MM.1S (cell line): ENCODE results near the gene FNDC8.

Experiments
- DNase-seq: peaks from one replicate; pipeline ENCODE4 v3.0.0-alpha.2; 2015
- H2AFZ ChIP-seq: fragments of 300-600 bp; sonication (generic); 2 replicates; pipeline ENCODE4 v1.6.0; 2016; ENCODE audit warnings: antibody characterized with exemption, low read length
- H3F3A ChIP-seq: fragments of 300-600 bp; sonication (generic); 2 replicates; pipeline ENCODE4 v1.6.1; 2016; ENCODE audit warnings: mild to moderate bottlenecking, antibody characterized with exemption, low read length, moderate library complexity, mixed read lengths; ENCODE audit not compliant: insufficient read depth
- H3K27ac ChIP-seq: fragments of 300-600 bp; sonication (generic); 2 replicates; pipeline ENCODE4 v1.5.1; 2016; ENCODE audit warnings: mild to moderate bottlenecking, low read length
- H3K27me3 ChIP-seq: fragments of 300-600 bp; sonication (generic); replicated peaks from 2 replicates; pipeline ENCODE4 v1.6.0; 2016; ENCODE audit warnings: low read length; ENCODE audit not compliant: insufficient read depth
- H3K36me3 ChIP-seq: fragments of 300-600 bp; sonication (generic); replicated peaks from 2 replicates; pipeline ENCODE4 v1.6.1; 2016; ENCODE audit warnings: mild to moderate bottlenecking, low read length, mixed read lengths; ENCODE audit not compliant: insufficient read depth
- H3K4me1 ChIP-seq: fragments of 300-600 bp; sonication (generic); 2 replicates; pipeline ENCODE4 v1.6.1; 2016; ENCODE audit warnings: low read length, mixed read lengths
- H3K4me2 ChIP-seq: fragments of 300-600 bp; sonication (generic); 2 replicates; pipeline ENCODE4 v1.6.0; 2016; ENCODE audit warnings: low read depth, low read length
- H3K4me3 ChIP-seq: fragments of 300-600 bp; sonication (generic); 2 replicates; pipeline ENCODE4 v1.5.1; 2016; ENCODE audit warnings: low read length, mixed read lengths
- H3K79me2 ChIP-seq: fragments of 300-600 bp; sonication (generic); 2 replicates; pipeline ENCODE4 v1.6.1; 2016; ENCODE audit warnings: mixed run types, low read length, mixed read lengths
- H3K9ac ChIP-seq: fragments of 300-600 bp; sonication (generic); 2 replicates; pipeline ENCODE4 v1.6.1; 2016; ENCODE audit warnings: low read length, mixed read lengths
- H3K9me2 ChIP-seq: fragments of 300-600 bp; sonication (generic); replicated peaks from 2 replicates; pipeline ENCODE4 v1.6.1; 2016; ENCODE audit warnings: mild to moderate bottlenecking, low read length, mixed read lengths; ENCODE audit not compliant: insufficient read depth
- H3K9me3 ChIP-seq: fragments of 300-600 bp; sonication (generic); replicated peaks from 2 replicates; pipeline ENCODE4 v1.6.1; 2016; ENCODE audit warnings: mild to moderate bottlenecking, low read length, mixed read lengths; ENCODE audit not compliant: insufficient read depth
- H4K20me1 ChIP-seq: fragments of 300-600 bp; sonication (generic); 2 replicates; pipeline ENCODE4 v1.6.1; 2016; ENCODE audit warnings: mild to moderate bottlenecking, low read length, moderate library complexity, mixed read lengths; ENCODE audit not compliant: insufficient read depth
- CTCF ChIP-seq: fragments of 300-600 bp; sonication (generic); IDR thresholded peaks from 2 replicates; pipeline ENCODE4 v1.5.1; 2016; ENCODE audit warnings: antibody characterized with exemption, low read length, mixed read lengths
- EZH2 ChIP-seq: fragments of 300-600 bp; sonication (generic); optimal IDR thresholded peaks from 2 replicates; pipeline ENCODE3; 2017; ENCODE audit warnings: low read depth, mild to moderate bottlenecking, antibody characterized with exemption, low read length, mixed read lengths
- EZH2phosphoT487 ChIP-seq: fragments of 300-600 bp; sonication (generic); IDR thresholded peaks from 2 replicates; pipeline ENCODE4 v1.6.1; 2018; ENCODE audit warnings: antibody characterized with exemption, low read length

FNDC8 gene

GRCh38 chr17:35083071-35083470 is 38.3 kb upstream of the FNDC8 start:
- Histone ChIP-seq H3K27ac (no peak overlapping the region), H3K27me3 (no peaks in the 10 kb centered on the region), H2AFZ (no peak overlapping the region), H3K79me2 (peaks cover 91% of the 10 kb centered on the region), H4K20me1 (no peaks in the 10 kb centered on the region), H3K4me3 (no peak overlapping the region), H3K4me2 (no peak overlapping the region; the same call in 1 of the 2 replicates), H3K36me3 (no peaks in the 10 kb centered on the region), H3K4me1 (peaks cover 52% of the 10 kb centered on the region), H3K9ac (no peak overlapping the region), H3F3A (peaks cover 21% of the 10 kb centered on the region), H3K9me2 (no peaks in the 10 kb centered on the region), H3K9me3 (no peaks in the 10 kb centered on the region)
- TF ChIP-seq CTCF (no peak), EZH2 (no peak), EZH2phosphoT487 (no peak)
- no peak for DNase-seq

- DNase-seq = no peak
- H3F3A ChIP-seq = peaks cover 28% of the 10 kb centered on the region
- no peak overlapping the region for H3K27ac ChIP-seq
- H3K9me2 ChIP-seq = no peaks in the 10 kb centered on the region
- no peak overlapping the region for H2AFZ ChIP-seq
- H3K4me3 ChIP-seq = no peak overlapping the region
- TF ChIP-seq EZH2 (no peak), CTCF (no peak), EZH2phosphoT487 (no peak)
- no peaks in the 10 kb centered on the region for H4K20me1 ChIP-seq
- no peak overlapping the region for H3K9ac ChIP-seq
- H3K27me3 ChIP-seq = no peaks in the 10 kb centered on the region
- no peaks in the 10 kb centered on the region for H3K36me3 ChIP-seq
- H3K79me2 ChIP-seq = peaks cover 79% of the 10 kb centered on the region
- no peak overlapping the region for H3K4me2 ChIP-seq
- peaks cover 48% of the 10 kb centered on the region for H3K4me1 ChIP-seq
- H3K9me3 ChIP-seq = no peaks in the 10 kb centered on the region
These were observed 36.4 kb upstream of the FNDC8 start for GRCh38 chr17:35084987-35085386.

- Histone ChIP-seq H3K4me1 (peaks cover 37% of the 10 kb centered on the region), H3K4me2 (no peak overlapping the region), H3K27ac (no peak overlapping the region), H3K79me2 (peaks cover 68% of the 10 kb centered on the region), H3K9ac (no peak overlapping the region), H3K9me3 (no peaks in the 10 kb centered on the region), H3K9me2 (no peaks in the 10 kb centered on the region), H3K36me3 (no peaks in the 10 kb centered on the region), H3F3A (peaks cover 19% of the 10 kb centered on the region), H3K4me3 (no peak overlapping the region), H3K27me3 (no peaks in the 10 kb centered on the region), H2AFZ (no peak overlapping the region), H4K20me1 (no peaks in the 10 kb centered on the region)
- no peak for TF ChIP-seq EZH2phosphoT487
- no peak for TF ChIP-seq CTCF
- TF ChIP-seq EZH2 = no peak
- no peak for DNase-seq
These were observed 35.3 kb upstream of the FNDC8 start for GRCh38 chr17:35086164-35086563.
